Gastroesophageal sphincter (tissue), 4 donors: ENCODE measurements around the gene RIC8B. TPM values are rescaled to one million over a fixed set of nuclear protein-coding genes. Genes with fewer than 3 reads are reported as not detected.

ENCODE experiments used
- ATAC-seq: fragments of 150-250 bp; one replicate; pipeline ENCODE4 v1.9.1; 2016; ENCODE audit warnings: mild to moderate bottlenecking, moderate library complexity
- H3K27ac ChIP-seq, 4 donors: fragments of 200-600 bp; sonication (generic) in 3 of 4; 1 replicate in 3 of 4; 2 replicates in 1 of 4; pipeline ENCODE4 v1.5.1; 2016 to 2019
- H3K27me3 ChIP-seq: fragments of 200-600 bp; sonication (generic); one replicate; pipeline ENCODE4 v1.5.1; 2019
- H3K36me3 ChIP-seq, 2 donors: fragments of 200-600 bp; sonication (generic); one replicate each; pipeline ENCODE4 v1.5.1; 2019; ENCODE audit warnings: control low read depth in 1 of 2
- H3K4me1 ChIP-seq, 3 donors: fragments of 200-600 bp; sonication (generic); 1 replicate in 2 of 3; 2 replicates in 1 of 3; pipeline ENCODE4 v1.5.1; 2016 to 2019; ENCODE audit warnings: control low read depth in 2 of 3
- H3K4me3 ChIP-seq, 2 donors: fragments of 200-600 bp; sonication (generic); one replicate each; pipeline ENCODE4 v1.5.1; 2019; ENCODE audit warnings: mild to moderate bottlenecking in 1 of 2, moderate library complexity in 1 of 2
- H3K9me3 ChIP-seq, 3 donors: fragments of 200-600 bp; sonication (generic); one replicate each; pipeline ENCODE4 v1.5.1; 2017 to 2019; ENCODE audit warnings: control low read depth in 2 of 3
- EP300 ChIP-seq: sonication (generic); formaldehyde crosslinking; IDR thresholded peaks from one replicate; pipeline ENCODE4 v1.6.1; 2017; ENCODE audit warnings: antibody characterized with exemption, mild to moderate bottlenecking
- POLR2A ChIP-seq, 2 donors: fragments of 450-650 bp; IDR thresholded peaks; one replicate each; pipeline ENCODE4 v1.6.1; 2017; ENCODE audit warnings: antibody characterized with exemption in 2 of 2, mild to moderate bottlenecking in 2 of 2, moderate library complexity in 1 of 2
- POLR2AphosphoS5 ChIP-seq: sonication (generic); formaldehyde crosslinking; IDR thresholded peaks from one replicate; pipeline ENCODE4 v1.6.1; 2017; ENCODE audit warnings: antibody characterized with exemption
- WGBS, 2 donors: methylation state at CpG; one replicate each; pipeline ENCODE4 v1.1.5; 2018; ENCODE audit warnings: low coverage in 1 of 2; 5-methylcytosine and 5-hydroxymethylcytosine counted together
- total RNA-seq, 4 donors: library from RNA; depleted of rRNA; stranded (reverse); fragments of >200 nt; gene quantifications; one replicate each; pipeline ENCODE4 v1.1.0, GENCODE V29; 2016
- TF ChIP-seq, protein P1 (sequence below), 4 experiments: fragments of 200-600 bp in 2 of 4; fragments of 450-650 bp in 2 of 4; sonication (generic) in 1 of 4; IDR thresholded peaks; one replicate each; pipeline ENCODE4 v1.5.1; 2017 to 2019; ENCODE audit warnings: antibody characterized with exemption in 4 of 4, mild to moderate bottlenecking in 2 of 4, moderate library complexity in 2 of 4

The RIC8B gene
- total RNA-seq, 4 donors from 2014 or later: 13.3 to 18.4 (median 15.6) TPM

DNA sequence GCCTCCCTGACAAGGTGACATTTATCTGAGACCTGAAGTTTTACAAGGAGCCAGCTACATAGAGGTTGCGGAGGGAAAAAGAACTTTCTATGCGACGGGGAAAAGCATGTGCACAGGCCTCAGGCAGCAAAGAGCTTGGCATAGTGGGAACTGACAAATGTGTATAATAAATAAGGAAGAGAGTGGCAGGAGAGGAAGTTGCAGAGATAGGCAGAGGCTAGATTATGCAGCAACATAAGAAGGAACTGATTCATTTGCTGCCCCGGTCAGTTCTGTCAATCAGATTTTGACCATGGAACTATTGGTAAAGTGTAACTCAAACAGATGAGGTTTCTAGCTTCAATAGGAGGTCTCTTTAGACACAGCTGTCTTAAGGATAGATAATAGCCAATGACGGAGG, 33.7 kb upstream of the RIC8B start:
- Histone ChIP-seq H3K4me3 (no peak overlapping the region), H3K27ac (no peak overlapping the region), H3K9me3 (no peaks in the 10 kb centered on the region), H3K36me3 (no peaks in the 10 kb centered on the region), H3K4me1 (no peaks in the 10 kb centered on the region), H3K27me3 (peaks cover 12% of the 10 kb centered on the region)
- ATAC-seq: no peak
- TF ChIP-seq POLR2AphosphoS5: no peak
- no peak for TF ChIP-seq EP300
- TF ChIP-seq POLR2A (IDR thresholded peaks at IDR 0.05): no peak
- TF ChIP-seq, protein P1, sequence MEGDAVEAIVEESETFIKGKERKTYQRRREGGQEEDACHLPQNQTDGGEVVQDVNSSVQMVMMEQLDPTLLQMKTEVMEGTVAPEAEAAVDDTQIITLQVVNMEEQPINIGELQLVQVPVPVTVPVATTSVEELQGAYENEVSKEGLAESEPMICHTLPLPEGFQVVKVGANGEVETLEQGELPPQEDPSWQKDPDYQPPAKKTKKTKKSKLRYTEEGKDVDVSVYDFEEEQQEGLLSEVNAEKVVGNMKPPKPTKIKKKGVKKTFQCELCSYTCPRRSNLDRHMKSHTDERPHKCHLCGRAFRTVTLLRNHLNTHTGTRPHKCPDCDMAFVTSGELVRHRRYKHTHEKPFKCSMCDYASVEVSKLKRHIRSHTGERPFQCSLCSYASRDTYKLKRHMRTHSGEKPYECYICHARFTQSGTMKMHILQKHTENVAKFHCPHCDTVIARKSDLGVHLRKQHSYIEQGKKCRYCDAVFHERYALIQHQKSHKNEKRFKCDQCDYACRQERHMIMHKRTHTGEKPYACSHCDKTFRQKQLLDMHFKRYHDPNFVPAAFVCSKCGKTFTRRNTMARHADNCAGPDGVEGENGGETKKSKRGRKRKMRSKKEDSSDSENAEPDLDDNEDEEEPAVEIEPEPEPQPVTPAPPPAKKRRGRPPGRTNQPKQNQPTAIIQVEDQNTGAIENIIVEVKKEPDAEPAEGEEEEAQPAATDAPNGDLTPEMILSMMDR (IDR thresholded peaks at IDR 0.05): no peak
- WGBS, 2 donors: 72 to 76% methylated on average over 5 of the region's 5 CpGs

- no peak overlapping the region for H3K4me3 ChIP-seq
- no peak for ATAC-seq
- no peaks in the 10 kb centered on the region for H3K9me3 ChIP-seq
- TF ChIP-seq POLR2A (IDR thresholded peaks at IDR 0.05) (no peak), POLR2AphosphoS5 (no peak), EP300 (no peak)
- TF ChIP-seq, protein P1 (IDR thresholded peaks at IDR 0.05): no peak
- H3K27ac ChIP-seq: no peak overlapping the region
- H3K27me3 ChIP-seq: peaks cover 12% of the 10 kb centered on the region
- 71 to 78% methylated on average over 2 of the region's 2 CpGs for WGBS, 2 donors
- H3K4me1 ChIP-seq: no peaks in the 10 kb centered on the region
- H3K36me3 ChIP-seq: no peaks in the 10 kb centered on the region
These were observed 33.2 kb upstream of the RIC8B start for GRCh38 chr12:106741247-106741646.

DNA sequence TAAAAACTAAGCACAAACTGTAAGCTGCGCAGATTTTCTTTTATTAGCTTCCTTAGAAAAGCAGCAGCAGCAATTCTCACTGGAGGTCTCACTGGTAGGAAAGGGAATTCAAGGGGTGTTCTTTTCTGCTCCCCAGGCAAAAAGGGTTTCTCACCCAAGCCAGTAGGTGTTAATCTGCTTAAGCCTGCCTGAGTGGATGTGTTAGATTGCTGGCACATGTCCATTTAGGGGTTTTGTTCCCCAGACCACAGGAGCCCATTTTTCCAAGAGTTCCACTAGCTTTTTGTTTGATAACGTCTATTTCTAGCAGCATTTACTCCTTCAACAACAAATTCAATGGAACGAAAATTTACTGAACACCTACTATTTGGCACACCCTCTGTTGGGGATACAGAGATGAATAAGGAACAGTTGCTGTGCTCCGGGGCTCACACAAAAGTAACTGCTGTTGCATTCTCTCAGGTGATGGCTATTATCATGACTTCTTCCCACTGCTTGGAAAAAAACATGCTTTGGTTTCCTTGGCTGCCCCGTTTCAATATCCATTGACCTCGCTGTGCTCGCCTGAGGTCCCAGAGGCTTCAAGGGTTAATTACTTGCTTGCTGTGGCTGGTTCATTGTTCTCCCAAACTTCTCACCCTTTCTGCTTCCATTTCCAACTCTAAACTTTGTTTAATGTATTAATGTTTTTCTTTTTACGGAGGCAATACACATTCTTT, 31.1 kb upstream of the RIC8B start:
- WGBS, 2 donors: 40 to 65% methylated on average over 8 of the region's 8 CpGs
- Histone ChIP-seq H3K9me3 (no peaks in the 10 kb centered on the region), H3K4me1 (no peaks in the 10 kb centered on the region), H3K27me3 (peaks cover 12% of the 10 kb centered on the region), H3K4me3 (no peak overlapping the region), H3K27ac (no peak overlapping the region), H3K36me3 (no peaks in the 10 kb centered on the region)
- no peak for ATAC-seq
- TF ChIP-seq, protein P1 (IDR thresholded peaks at IDR 0.05): no peak
- TF ChIP-seq POLR2AphosphoS5 (no peak), POLR2A (IDR thresholded peaks at IDR 0.05) (no peak), EP300 (no peak)

DNA sequence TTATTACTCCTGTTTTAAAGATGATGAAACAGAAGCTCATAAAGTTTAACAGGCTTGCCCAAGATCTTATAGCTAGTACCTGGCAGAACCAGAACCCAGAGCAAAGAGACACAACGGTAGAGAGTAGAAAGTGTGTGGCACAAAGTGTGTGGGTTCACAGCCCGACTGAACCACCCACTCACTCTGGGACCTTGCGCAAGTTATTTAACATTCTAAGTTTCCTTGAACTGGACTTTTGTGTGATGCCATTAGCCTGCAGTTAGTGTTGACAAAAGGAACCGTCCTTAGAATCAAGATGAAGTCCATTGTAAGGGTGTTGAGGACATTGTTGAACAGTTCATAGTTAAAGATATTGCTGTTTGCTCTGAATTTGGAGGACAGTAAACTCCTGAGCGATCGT, 29.9 kb upstream of the RIC8B start:
- no peaks in the 10 kb centered on the region for H3K9me3 ChIP-seq

More for the DNA sequence above, 29.9 kb upstream of the RIC8B start:
- H3K27me3 ChIP-seq: peaks cover 12% of the 10 kb centered on the region
- no peak for ATAC-seq
- H3K4me3 ChIP-seq: no peak overlapping the region
- H3K4me1 ChIP-seq: no peaks in the 10 kb centered on the region
- H3K27ac ChIP-seq: no peak overlapping the region
- WGBS, 2 donors: 79 to 83% methylated on average over 3 to 6 of the region's 6 CpGs
- no peaks in the 10 kb centered on the region for H3K36me3 ChIP-seq
- TF ChIP-seq POLR2A (IDR thresholded peaks at IDR 0.05): no peak
- TF ChIP-seq, protein P1 (IDR thresholded peaks at IDR 0.05): no peak
- TF ChIP-seq EP300: no peak
- no peak for TF ChIP-seq POLR2AphosphoS5
